C4-2B (cell line): ENCODE data around the gene GRK3.

Experiments used
- H3K27ac ChIP-seq: fragments of 450-650 bp; 2 replicates; pipeline ENCODE4 v1.5.1; 2017
- CTCF ChIP-seq: fragments of 450-650 bp; conservative IDR thresholded peaks from 2 replicates; pipeline ENCODE4 v1.5.1; 2017; ENCODE audit warnings: mild to moderate bottlenecking
- ZFX ChIP-seq: fragments of 450-650 bp; IDR thresholded peaks from 2 replicates; pipeline ENCODE4 v1.6.1; 2017

GRK3 gene

GRCh38 chr22:25660336-25660735, 95.9 kb downstream of the GRK3 start:
- H3K27ac ChIP-seq: no peak overlapping the region
- TF ChIP-seq ZFX: no peak
- no peak for TF ChIP-seq CTCF

GRCh38 chr22:25661073-25661472, 96.6 kb downstream of the GRK3 start:
- TF ChIP-seq ZFX (no peak), CTCF (no peak)

GRCh38 chr22:25663654-25664053, 99.2 kb downstream of the GRK3 start:
- TF ChIP-seq ZFX (no peak), CTCF (no peak)
- no peak overlapping the region for H3K27ac ChIP-seq

More at GRCh38 chr22:25661073-25661472, 96.6 kb downstream of the GRK3 start:
- H3K27ac ChIP-seq: no peak overlapping the region

GRCh38 chr22:25666308-25666707, 101.8 kb downstream of the GRK3 start:
- TF ChIP-seq ZFX (no peak), CTCF (no peak)
- H3K27ac ChIP-seq: no peak overlapping the region

GRCh38 chr22:25668437-25668836, 104.0 kb downstream of the GRK3 start:
- H3K27ac ChIP-seq: no peak overlapping the region
- TF ChIP-seq ZFX (no peak), CTCF (no peak)

- TF ChIP-seq ZFX: no peak
- TF ChIP-seq CTCF: no peak
- H3K27ac ChIP-seq: no peak overlapping the region
Observed at GRCh38 chr22:25669253-25670069, 105.0 kb downstream of the GRK3 start.

GRCh38 chr22:25670070-25670461, 105.6 kb downstream of the GRK3 start:
- no peak for TF ChIP-seq CTCF
- no peak for TF ChIP-seq ZFX
- no peak overlapping the region for H3K27ac ChIP-seq
